Endothelial cell (in vitro differentiated cells): Measurements from ENCODE around the gene CBLN3. TPM values are rescaled to one million over a fixed set of nuclear protein-coding genes. Genes with fewer than 3 reads are reported as not detected.

Experiments used
- DNase-seq: peaks from one replicate; pipeline ENCODE4 v3.0.0; 2021; ENCODE audit warnings: low spot score
- H3K27ac Mint-ChIP-seq: one replicate; pipeline ENCODE4 v1.8.0; 2021; ENCODE audit warnings: mixed read lengths, inconsistent platforms; ENCODE audit not compliant: unreplicated experiment
- H3K27me3 Mint-ChIP-seq: one replicate; pipeline ENCODE4 v1.8.0; 2021; ENCODE audit warnings: mild to moderate bottlenecking, moderate library complexity, mixed read lengths, inconsistent platforms; ENCODE audit not compliant: unreplicated experiment
- H3K36me3 Mint-ChIP-seq: one replicate; pipeline ENCODE4 v1.8.0; 2021; ENCODE audit warnings: mild to moderate bottlenecking, low read depth, mixed read lengths, inconsistent platforms; ENCODE audit not compliant: unreplicated experiment
- H3K4me1 Mint-ChIP-seq: one replicate; pipeline ENCODE4 v1.8.0; 2021; ENCODE audit warnings: mild to moderate bottlenecking, mixed read lengths, inconsistent platforms; ENCODE audit not compliant: unreplicated experiment
- H3K4me3 Mint-ChIP-seq: one replicate; pipeline ENCODE4 v1.8.0; 2021; ENCODE audit warnings: mild to moderate bottlenecking, mixed read lengths, inconsistent platforms; ENCODE audit not compliant: unreplicated experiment
- H3K9me3 Mint-ChIP-seq: one replicate; pipeline ENCODE4 v1.8.0; 2021; ENCODE audit warnings: mixed read lengths, inconsistent platforms; ENCODE audit not compliant: unreplicated experiment
- CTCF ChIP-seq: fragments of 200-600 bp; sonication (generic); IDR thresholded peaks from one replicate; pipeline ENCODE4 v1.5.0; 2021; ENCODE audit warnings: antibody characterized with exemption; ENCODE audit not compliant: unreplicated experiment
- total RNA-seq: library from RNA; stranded (reverse); fragmentation: NEBNext Ultra II Directional; extraction: Animal tissue kit (Norgen Biotek cat#: 25700); gene quantifications from one replicate; pipeline ENCODE4 v1.2.1, GENCODE V29; 2021; ENCODE audit not compliant: unreplicated experiment

CBLN3 gene
- total RNA-seq, 1 donor from 2014 or later, result 1.5 TPM

DNA sequence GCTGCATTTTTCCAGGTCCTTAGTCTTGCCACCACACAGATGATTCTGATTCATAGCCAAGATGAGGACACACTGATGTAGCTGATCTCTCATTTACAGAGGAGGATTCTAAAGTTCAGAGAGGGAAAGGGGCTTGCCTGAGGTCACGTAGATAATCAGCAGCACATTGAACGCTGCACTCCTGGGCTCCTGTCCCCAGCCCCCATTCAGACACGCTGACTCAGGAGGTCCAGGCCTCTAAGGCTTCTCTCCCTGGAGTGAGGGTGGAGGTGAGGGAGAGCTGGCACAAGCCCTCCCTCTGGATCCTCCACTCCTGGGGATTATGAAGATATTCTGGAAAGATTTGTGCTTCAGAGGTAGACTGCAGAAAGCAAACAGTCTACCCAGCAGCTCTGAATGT, 51.1 kb downstream of the CBLN3 start:
- H3K27me3 Mint-ChIP-seq, result peaks cover 5% of the 10 kb centered on the region
- H3K27ac Mint-ChIP-seq, result no peak overlapping the region

GRCh38 chr14:24377657-24378056, 51.8 kb downstream of the CBLN3 start:
- H3K27ac Mint-ChIP-seq, result no peak overlapping the region
- no peak for TF ChIP-seq CTCF

More for the DNA sequence above, 51.1 kb downstream of the CBLN3 start:
- H3K36me3 Mint-ChIP-seq, result peaks cover 4% of the 10 kb centered on the region
- TF ChIP-seq CTCF, result no peak
- peaks cover 6% of the 10 kb centered on the region for H3K4me1 Mint-ChIP-seq
- DNase-seq, result no peak
- no peak overlapping the region for H3K4me3 Mint-ChIP-seq
- no peaks in the 10 kb centered on the region for H3K9me3 Mint-ChIP-seq

GRCh38 chr14:24377126-24377525, 52.3 kb downstream of the CBLN3 start:
- DNase-seq, result no peak
- Mint-ChIP-seq H3K4me3 (no peak overlapping the region), H3K9me3 (no peaks in the 10 kb centered on the region), H3K27ac (no peak overlapping the region), H3K27me3 (peaks cover 5% of the 10 kb centered on the region), H3K36me3 (peaks cover 4% of the 10 kb centered on the region), H3K4me1 (peaks cover 6% of the 10 kb centered on the region)
- no peak for TF ChIP-seq CTCF

More at GRCh38 chr14:24377657-24378056, 51.8 kb downstream of the CBLN3 start:
- H3K36me3 Mint-ChIP-seq, result peaks cover 4% of the 10 kb centered on the region
- H3K4me1 Mint-ChIP-seq, result peaks cover 6% of the 10 kb centered on the region
- peaks cover 5% of the 10 kb centered on the region for H3K27me3 Mint-ChIP-seq
- no peak overlapping the region for H3K4me3 Mint-ChIP-seq
- H3K9me3 Mint-ChIP-seq, result no peaks in the 10 kb centered on the region
- DNase-seq, result no peak

Other genes starting within 250 kb of the CBLN3 start
- gene IPO4, start 240.9 kb downstream of the CBLN3 start, total RNA-seq, result 29.0 TPM
- 41.8 TPM for gene TM9SF1, start 234.2 kb downstream of the CBLN3 start, total RNA-seq
- gene TSSK4, start 224.0 kb downstream of the CBLN3 start, total RNA-seq, result not detected
- 34.3 TPM for gene CHMP4A, start 216.2 kb downstream of the CBLN3 start, total RNA-seq
- gene MDP1, start 213.6 kb downstream of the CBLN3 start, total RNA-seq, result 17.4 TPM
- 154 TPM for gene NEDD8, start 197.3 kb downstream of the CBLN3 start, total RNA-seq
- 61.3 TPM for gene GMPR2, start 196.7 kb downstream of the CBLN3 start, total RNA-seq
- gene TINF2, start 187.0 kb downstream of the CBLN3 start, total RNA-seq, result 25.4 TPM
- gene TGM1, start 166.5 kb downstream of the CBLN3 start, total RNA-seq, result 1.7 TPM
- gene RABGGTA, start 158.1 kb downstream of the CBLN3 start, total RNA-seq, result 17.7 TPM
- gene DHRS1, start 129.9 kb downstream of the CBLN3 start, total RNA-seq, result 17.7 TPM
- 27.2 TPM for gene NOP9, start 129.8 kb downstream of the CBLN3 start, total RNA-seq
- gene CIDEB, start 121.7 kb downstream of the CBLN3 start, total RNA-seq, result 0.82 TPM
- gene LTB4R2, start 119.5 kb downstream of the CBLN3 start, total RNA-seq, result 13.3 TPM
- gene LTB4R, start 118.2 kb downstream of the CBLN3 start, total RNA-seq, result 9.5 TPM
- 74.6 TPM for gene ADCY4, start 94.6 kb downstream of the CBLN3 start, total RNA-seq
- gene RIPK3, start 89.7 kb downstream of the CBLN3 start, total RNA-seq, result 2.6 TPM
- gene NFATC4, start 61.5 kb downstream of the CBLN3 start, total RNA-seq, result 42.4 TPM
- 49.0 TPM for gene NYNRIN, start 30.7 kb downstream of the CBLN3 start, total RNA-seq
- 43.8 TPM for gene KHNYN, start 286 bp upstream of the CBLN3 start, total RNA-seq
- 34.9 TPM for gene SDR39U1, start 13.1 kb upstream of the CBLN3 start, total RNA-seq
- gene CMA1, start 78.6 kb upstream of the CBLN3 start, total RNA-seq, result not detected
- not detected for gene CTSG, start 146.6 kb upstream of the CBLN3 start, total RNA-seq
- not detected for gene GZMH, start 180.0 kb upstream of the CBLN3 start, total RNA-seq
- gene GZMB, start 204.5 kb upstream of the CBLN3 start, total RNA-seq, result not detected